Endodermal cell (in vitro differentiated cells): Measurements from ENCODE around the gene MMP10. TPM values are rescaled to one million over a fixed set of nuclear protein-coding genes. Genes with fewer than 3 reads are reported as not detected.
A peak's percentile ranks its signal among the peaks of the same experiment; 100 is the strongest.

Source experiments
- DNase-seq: peaks from one replicate; pipeline ENCODE4 v3.0.0-alpha.2; 2017
- H3K27ac ChIP-seq: 2 replicates; pipeline ENCODE4 v1.5.1; 2013; ENCODE audit warnings: mild to moderate bottlenecking, low read depth, low read length, moderate library complexity
- H3K27me3 ChIP-seq: 2 replicates; pipeline ENCODE4 v1.6.1; 2013; ENCODE audit warnings: mild to moderate bottlenecking, low read length, moderate library complexity; ENCODE audit not compliant: insufficient read depth, control insufficient read depth, poor library complexity, severe bottlenecking
- H3K36me3 ChIP-seq: 2 replicates; pipeline ENCODE4 v1.7.0; 2013; ENCODE audit warnings: mild to moderate bottlenecking, low read length, moderate library complexity; ENCODE audit not compliant: control insufficient read depth, insufficient read depth
- H3K4me1 ChIP-seq: one replicate; pipeline ENCODE4 v1.7.0; 2013; ENCODE audit warnings: low read length; ENCODE audit not compliant: control insufficient read depth, insufficient read depth
- H3K4me3 ChIP-seq: 2 replicates; pipeline ENCODE4 v1.5.1; 2013; ENCODE audit warnings: mild to moderate bottlenecking, low read length, moderate library complexity
- H3K9ac ChIP-seq: 2 replicates; pipeline ENCODE4 v1.6.1; 2013; ENCODE audit warnings: mild to moderate bottlenecking, low read length, moderate library complexity; ENCODE audit not compliant: poor library complexity, severe bottlenecking; ENCODE audit errors: extremely low read depth
- H3K9me3 ChIP-seq: 2 replicates; pipeline ENCODE4 v1.6.1; 2013; ENCODE audit warnings: mild to moderate bottlenecking, low read length, moderate library complexity; ENCODE audit not compliant: control insufficient read depth
- H3K27ac Mint-ChIP-seq: 2 replicates; pipeline ENCODE4 v1.8.0; 2020; ENCODE audit warnings: mixed read lengths
- H3K27me3 Mint-ChIP-seq: 2 replicates; pipeline ENCODE4 v1.8.0; 2021; ENCODE audit warnings: mild to moderate bottlenecking, mixed read lengths; ENCODE audit not compliant: insufficient read depth
- H3K36me3 Mint-ChIP-seq: 2 replicates; pipeline ENCODE4 v1.8.0; 2020; ENCODE audit warnings: low read depth, mixed read lengths
- H3K4me1 Mint-ChIP-seq: 2 replicates; pipeline ENCODE4 v1.8.0; 2020; ENCODE audit warnings: mixed read lengths
- H3K4me3 Mint-ChIP-seq: 2 replicates; pipeline ENCODE4 v1.8.0; 2020; ENCODE audit warnings: mild to moderate bottlenecking, moderate library complexity, mixed read lengths
- H3K9me3 Mint-ChIP-seq: 2 replicates; pipeline ENCODE4 v1.8.0; 2020; ENCODE audit warnings: mild to moderate bottlenecking, mixed read lengths
- WGBS, 2 experiments: methylation state at CpG; one replicate each; pipeline versions ENCODE4 v1.1.5 to v1.1.7; 2013; ENCODE audit warnings: missing lambda C conversion rate in 2 of 2, mixed read lengths in 1 of 2; ENCODE audit not compliant: insufficient coverage in 1 of 2, insufficient read length in 1 of 2; 5-methylcytosine and 5-hydroxymethylcytosine counted together
- long read RNA-seq, 4 experiments: library from polyadenylated mRNA in 2 of 4; library from RNA in 1 of 4; library from capped mRNA in 1 of 4; stranded (forward) in 3 of 4; unstranded in 1 of 4; transcript quantifications; one replicate each; pipeline ENCODE4 v2.0.0, GENCODE V29; 2020 to 2021; ENCODE audit warnings: inconsistent platforms in 1 of 4
- polyA plus RNA-seq, 2 experiments: library from polyadenylated mRNA; stranded (reverse); fragments of 50-300 nt; gene quantifications; one replicate each; pipeline ENCODE4 v1.2.3, GENCODE V29; 2013
- total RNA-seq, 2 donors: library from RNA; stranded (reverse); fragmentation: NEBNext Ultra II Directional in 1 of 2; extraction: Animal tissue kit (Norgen Biotek cat#: 25700) in 1 of 2; gene quantifications; 2 replicates in 1 of 2; 3 replicates in 1 of 2; pipeline ENCODE4 v1.2.1, GENCODE V29; 2021
- TF ChIP-seq, protein P1 (sequence below): fragments of 200-600 bp; sonication (generic); conservative IDR thresholded peaks from 2 replicates; pipeline ENCODE4 v1.5.0; 2021; ENCODE audit warnings: antibody characterized with exemption, mild to moderate bottlenecking

The MMP10 gene
- total RNA-seq, result not detected
- polyA plus RNA-seq (2013, experiment 1 of 2), result 0.28 TPM
- polyA plus RNA-seq (2013, experiment 2 of 2), result 0.70 TPM
- long read RNA-seq, experiment 1, result 0 reads
- long read RNA-seq, experiment 2, result 0 reads
- long read RNA-seq, experiment 3, result 0 reads
- long read RNA-seq, experiment 4, result 0 reads

- Mint-ChIP-seq H3K27ac (peak within 1 kb of the TSS; percentile 36), H3K27me3 (no peaks in the 10 kb centered on the region), H3K4me3 (no peak within 1 kb of the TSS), H3K4me1 (peaks cover 5% of the 10 kb centered on the region), H3K36me3 (no peaks in the 10 kb centered on the region), H3K9me3 (no peaks in the 10 kb centered on the region)
- no peak within 1 kb of the TSS for H3K9ac ChIP-seq
- no peaks in the 10 kb centered on the region for H3K36me3 ChIP-seq
- DNase-seq, result peak; percentile 73
- 68% methylated on average over 2 of the region's 2 CpGs; no CpG with 5 or more reads in 1 of the 2 experiments for WGBS, 2 experiments
- TF ChIP-seq, protein P1, sequence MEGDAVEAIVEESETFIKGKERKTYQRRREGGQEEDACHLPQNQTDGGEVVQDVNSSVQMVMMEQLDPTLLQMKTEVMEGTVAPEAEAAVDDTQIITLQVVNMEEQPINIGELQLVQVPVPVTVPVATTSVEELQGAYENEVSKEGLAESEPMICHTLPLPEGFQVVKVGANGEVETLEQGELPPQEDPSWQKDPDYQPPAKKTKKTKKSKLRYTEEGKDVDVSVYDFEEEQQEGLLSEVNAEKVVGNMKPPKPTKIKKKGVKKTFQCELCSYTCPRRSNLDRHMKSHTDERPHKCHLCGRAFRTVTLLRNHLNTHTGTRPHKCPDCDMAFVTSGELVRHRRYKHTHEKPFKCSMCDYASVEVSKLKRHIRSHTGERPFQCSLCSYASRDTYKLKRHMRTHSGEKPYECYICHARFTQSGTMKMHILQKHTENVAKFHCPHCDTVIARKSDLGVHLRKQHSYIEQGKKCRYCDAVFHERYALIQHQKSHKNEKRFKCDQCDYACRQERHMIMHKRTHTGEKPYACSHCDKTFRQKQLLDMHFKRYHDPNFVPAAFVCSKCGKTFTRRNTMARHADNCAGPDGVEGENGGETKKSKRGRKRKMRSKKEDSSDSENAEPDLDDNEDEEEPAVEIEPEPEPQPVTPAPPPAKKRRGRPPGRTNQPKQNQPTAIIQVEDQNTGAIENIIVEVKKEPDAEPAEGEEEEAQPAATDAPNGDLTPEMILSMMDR, result peak; percentile 79
- H3K27me3 ChIP-seq, result no peaks in the 10 kb centered on the region
- H3K9me3 ChIP-seq, result no peaks in the 10 kb centered on the region
- H3K4me1 ChIP-seq, result no peaks in the 10 kb centered on the region
- no peak within 1 kb of the TSS for H3K27ac ChIP-seq
- no peak within 1 kb of the TSS for H3K4me3 ChIP-seq
Observed at GRCh38 chr11:102780491-102780918, at the start of gene MMP10. Gene MMP10 (minus strand): TSS chr11:102780628. CDS start chr11:102780591, 37 bp downstream.

GRCh38 chr11:102829316-102830000 is 49.0 kb upstream of the MMP10 start:
- DNase-seq, result no peak
- WGBS, 2 experiments, result 80 to 88% methylated on average over 6 of the region's 6 CpGs
- Histone ChIP-seq H3K27me3 (no peaks in the 10 kb centered on the region), H3K4me1 (no peaks in the 10 kb centered on the region), H3K27ac (no peak overlapping the region), H3K4me3 (no peak overlapping the region), H3K9me3 (peaks cover 4% of the 10 kb centered on the region), H3K9ac (no peak overlapping the region), H3K36me3 (no peaks in the 10 kb centered on the region)
- peaks cover 9% of the 10 kb centered on the region for H3K27me3 Mint-ChIP-seq
- H3K9me3 Mint-ChIP-seq, result peaks cover 23% of the 10 kb centered on the region
- TF ChIP-seq, protein P1, result no peak
- no peak overlapping the region for H3K4me3 Mint-ChIP-seq
- no peak overlapping the region for H3K27ac Mint-ChIP-seq
- H3K36me3 Mint-ChIP-seq, result no peaks in the 10 kb centered on the region
- peaks cover 5% of the 10 kb centered on the region for H3K4me1 Mint-ChIP-seq

- no peaks in the 10 kb centered on the region for H3K4me1 ChIP-seq
- no peak overlapping the region for H3K27ac ChIP-seq
- TF ChIP-seq, protein P1, result no peak
- H3K4me3 ChIP-seq, result no peak overlapping the region
- Mint-ChIP-seq H3K27ac (no peak overlapping the region), H3K4me1 (no peaks in the 10 kb centered on the region), H3K4me3 (no peak overlapping the region), H3K36me3 (no peaks in the 10 kb centered on the region), H3K9me3 (peaks cover 23% of the 10 kb centered on the region), H3K27me3 (no peaks in the 10 kb centered on the region)
- no peaks in the 10 kb centered on the region for H3K36me3 ChIP-seq
- H3K9ac ChIP-seq, result no peak overlapping the region
- DNase-seq, result no peak
- H3K27me3 ChIP-seq, result no peaks in the 10 kb centered on the region
- WGBS, 2 experiments, result no CpG with 5 or more reads among the region's 1 CpG
- peaks cover 13% of the 10 kb centered on the region for H3K9me3 ChIP-seq
Observed at GRCh38 chr11:102824556-102824955, 44.1 kb upstream of the MMP10 start.
